Adrenal gland (tissue), 12 donors: ENCODE results near the gene TFCP2L1. TPM values are rescaled to one million over a fixed set of nuclear protein-coding genes. Genes with fewer than 3 reads are reported as not detected.

Experiments used
- DNase-seq, 7 donors: peaks; one replicate each; pipeline ENCODE4 v3.0.0-alpha.2; 2019 to 2020
- H3K27ac ChIP-seq, 5 donors: fragments of 200-600 bp; sonication (generic) in 4 of 5; 1 replicate in 3 of 5; 2 replicates in 2 of 5; pipeline versions ENCODE4 v1.5.1 to v1.8.0; 2016 to 2020; ENCODE audit warnings: mild to moderate bottlenecking in 1 of 5
- H3K27me3 ChIP-seq: fragments of 200-600 bp; 2 replicates; pipeline ENCODE4 v1.8.0; 2021
- H3K36me3 ChIP-seq, 2 donors: fragments of 200-600 bp; replicated peaks in 1 of 2; 1 replicate in 1 of 2; 2 replicates in 1 of 2; pipeline versions ENCODE4 v1.5.1 to v1.8.0; 2018 to 2022
- H3K4me1 ChIP-seq, 2 donors: fragments of 200-600 bp; replicated peaks in 1 of 2; 1 replicate in 1 of 2; 2 replicates in 1 of 2; pipeline versions ENCODE4 v1.5.1 to v1.8.0; 2018 to 2021
- H3K4me3 ChIP-seq, 4 donors: fragments of 200-600 bp; sonication (generic) in 3 of 4; one replicate each; pipeline ENCODE4 v1.5.1; 2016 to 2018
- H3K9me3 ChIP-seq, 3 donors: fragments of 200-600 bp; sonication (generic) in 1 of 3; replicated peaks in 1 of 3; 1 replicate in 2 of 3; 2 replicates in 1 of 3; pipeline versions ENCODE4 v1.5.1 to v1.8.0; 2016 to 2021
- CTCF ChIP-seq, 6 experiments: fragments of 450-650 bp in 4 of 6; fragments of 200-600 bp in 2 of 6; sonication (generic) in 1 of 6; IDR thresholded peaks; 1 replicate in 5 of 6; 2 replicates in 1 of 6; pipeline versions ENCODE4 v1.5.1 to v1.8.0; 2016 to 2021; ENCODE audit warnings: antibody characterized with exemption in 6 of 6, mild to moderate bottlenecking in 2 of 6, moderate library complexity in 1 of 6
- POLR2A ChIP-seq, 2 donors: fragments of 450-650 bp; IDR thresholded peaks; one replicate each; pipeline ENCODE4 v1.6.1; 2017; ENCODE audit warnings: antibody characterized with exemption in 2 of 2, mild to moderate bottlenecking in 2 of 2, moderate library complexity in 1 of 2
- WGBS, 4 donors: extraction: QIAGEN DNeasy Blood & Tissue Kit in 2 of 4; methylation state at CpG; one replicate each; pipeline versions ENCODE4 v1.1.5 to v1.1.7; 2013 to 2017; 5-methylcytosine and 5-hydroxymethylcytosine counted together
- intact Hi-C, 2 donors: fragments of 100-400 bp; cut with DNase I; formaldehyde crosslinking; loops; one replicate each; pipeline versions ENCODE4 v1.14.1 to v1.15.0; 2022 to 2023
- polyA plus RNA-seq, 3 donors: library from polyadenylated mRNA; stranded (reverse); fragments of 200-250 nt in 2 of 3; fragments of 350-450 nt in 1 of 3; fragmentation: Illumina TruSeq in 1 of 3; extraction: RNeasy Lipid Tissue Mini Kit (QIAGEN cat#74804) in 1 of 3; gene quantifications; one replicate each; pipeline ENCODE4 v1.2.3, GENCODE V29; 2013 to 2014
- total RNA-seq, 9 donors: library from RNA; depleted of rRNA in 4 of 9; stranded (reverse); fragments of >200 nt in 4 of 9; fragments of 120-200 nt in 1 of 9; fragmentation: NEBNext Ultra II Directional in 1 of 9; extraction: Animal tissue kit (Norgen Biotek cat#: 25700) in 1 of 9; gene quantifications; one replicate each; pipeline versions ENCODE4 v1.1.0 to v1.2.4, GENCODE V29; 2013 to 2023
- donor health status: healthy with polysubstance abuse.
- donor health status: Bipolar disorder and iron deficiency.
- donor health status: DM: yes; HTN: yes; CAD: no.
- donor health status: DM: no; HTN: no; CAD: no.
- donor health status: DM: no; HTN: no; CAD: no.
- donor health status: DM: yes; HTN: yes; CAD: no.

Gene TFCP2L1
- total and polyA plus RNA-seq, 12 donors: 0.17 to 2.5 (median 0.87) TPM

DNA sequence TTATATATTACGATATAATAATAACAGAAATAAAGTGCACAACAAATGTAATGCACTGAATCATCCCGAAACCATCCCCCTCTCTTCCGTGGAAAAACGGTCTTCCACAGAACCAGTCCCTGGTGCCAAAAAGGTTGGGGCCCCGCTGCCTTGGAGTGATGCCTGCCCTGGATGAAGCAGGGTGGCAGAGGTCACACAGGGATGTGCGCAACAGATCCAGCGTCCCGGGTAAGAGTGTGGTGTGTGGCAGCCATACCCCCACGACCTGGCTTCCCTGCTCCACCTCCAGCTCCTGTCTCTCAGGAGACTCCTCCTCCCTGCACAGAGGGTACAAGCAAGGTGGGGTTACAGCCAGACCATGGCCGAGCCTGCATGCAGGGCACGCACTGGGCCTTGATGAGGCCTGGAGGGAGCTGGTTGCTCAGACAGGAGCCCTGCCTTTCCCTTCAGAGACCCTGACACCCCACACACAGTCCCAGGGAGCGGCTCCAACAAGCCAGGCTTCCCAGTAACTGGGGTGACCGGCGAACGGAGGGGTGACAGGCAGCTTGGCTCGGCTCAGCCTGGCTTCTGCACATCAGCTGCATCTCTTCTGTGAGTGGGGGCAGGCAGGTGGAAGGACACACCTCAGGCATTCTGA lies 41.1 kb downstream of the TFCP2L1 start:
- intact Hi-C loops: no loop called here
- Histone ChIP-seq H3K36me3 (no peaks in the 10 kb centered on the region), H3K4me3 (no peak overlapping the region), H3K9me3 (no peaks in the 10 kb centered on the region), H3K27ac (no peak overlapping the region), H3K27me3 (no peaks in the 10 kb centered on the region), H3K4me1 (no peaks in the 10 kb centered on the region)
- DNase-seq: no peak
- 78 to 90% (median 88%) methylated on average over 11 to 16 of the region's 16 CpGs for WGBS, 4 donors
- TF ChIP-seq CTCF (IDR thresholded peaks at IDR 0.05) (no peak), POLR2A (IDR thresholded peaks at IDR 0.05) (no peak)

GRCh38 chr2:121242976-121243375 lies 42.0 kb downstream of the TFCP2L1 start:
- H3K4me3 ChIP-seq: no peak overlapping the region
- DNase-seq: no peak
- no peaks in the 10 kb centered on the region for H3K4me1 ChIP-seq
- intact Hi-C loops: no loop called here
- TF ChIP-seq CTCF (IDR thresholded peaks at IDR 0.05): no peak
- no peak for TF ChIP-seq POLR2A (IDR thresholded peaks at IDR 0.05)
- no peaks in the 10 kb centered on the region for H3K36me3 ChIP-seq
- 86 to 90% (median 88%) methylated on average over 8 to 9 of the region's 9 CpGs for WGBS, 4 donors
- no peak overlapping the region for H3K27ac ChIP-seq
- H3K27me3 ChIP-seq: no peaks in the 10 kb centered on the region
- no peaks in the 10 kb centered on the region for H3K9me3 ChIP-seq

GRCh38 chr2:121242175-121242875 lies 42.7 kb downstream of the TFCP2L1 start:
- no peak overlapping the region for H3K27ac ChIP-seq
- no peak overlapping the region for H3K4me3 ChIP-seq
- 72 to 87% (median 80%) methylated on average over 16 of the region's 16 CpGs for WGBS, 4 donors
- no peak for DNase-seq
- no peaks in the 10 kb centered on the region for H3K9me3 ChIP-seq
- no peaks in the 10 kb centered on the region for H3K36me3 ChIP-seq
- no peaks in the 10 kb centered on the region for H3K27me3 ChIP-seq
- intact Hi-C loops: no loop called here
- no peak for TF ChIP-seq CTCF (IDR thresholded peaks at IDR 0.05)
- TF ChIP-seq POLR2A (IDR thresholded peaks at IDR 0.05): no peak
- H3K4me1 ChIP-seq: no peaks in the 10 kb centered on the region

GRCh38 chr2:121241466-121241865 lies 43.5 kb downstream of the TFCP2L1 start:
- 60 to 93% (median 83%) methylated on average over 3 of the region's 3 CpGs for WGBS, 4 donors
- intact Hi-C loops: no loop called here
- DNase-seq: no peak
- Histone ChIP-seq H3K27me3 (no peaks in the 10 kb centered on the region), H3K4me3 (no peak overlapping the region), H3K36me3 (no peaks in the 10 kb centered on the region), H3K9me3 (no peaks in the 10 kb centered on the region), H3K4me1 (no peaks in the 10 kb centered on the region), H3K27ac (no peak overlapping the region)
- no peak for TF ChIP-seq POLR2A (IDR thresholded peaks at IDR 0.05)
- TF ChIP-seq CTCF (IDR thresholded peaks at IDR 0.05): no peak
